Psoas muscle (tissue), 8 donors: ENCODE results near the gene DNAL4. TPM values are rescaled to one million over a fixed set of nuclear protein-coding genes. Genes with fewer than 3 reads are reported as not detected.

Experiments
- ATAC-seq, 4 donors: fragments of 200-7000 bp; cut with Tn5 transposase; one replicate each; pipeline ENCODE4 v1.9.1; 2020; ENCODE audit warnings: moderate library complexity in 3 of 4, mild to moderate bottlenecking in 2 of 4
- DNase-seq, 2 donors: peaks; one replicate each; pipeline ENCODE4 v3.0.0-alpha.2; 2020
- H3K27ac ChIP-seq: fragments of 200-600 bp; one replicate; pipeline ENCODE4 v1.8.0; 2022
- H3K27me3 ChIP-seq, 3 donors: fragments of 200-600 bp in 1 of 3; one replicate each; pipeline versions ENCODE4 v1.6.1 to v1.8.0; 2013 to 2022; ENCODE audit warnings: low read length in 2 of 3, mild to moderate bottlenecking in 2 of 3, moderate library complexity in 1 of 3; ENCODE audit not compliant: insufficient read depth in 3 of 3
- H3K36me3 ChIP-seq, 2 donors: fragments of 200-600 bp in 1 of 2; one replicate each; pipeline versions ENCODE4 v1.6.1 to v1.8.0; 2013 to 2022; ENCODE audit warnings: low read depth in 1 of 2, mild to moderate bottlenecking in 1 of 2, moderate library complexity in 1 of 2; ENCODE audit not compliant: insufficient read depth in 1 of 2
- H3K4me1 ChIP-seq: fragments of 200-600 bp; one replicate; pipeline ENCODE4 v1.8.0; 2022
- H3K4me3 ChIP-seq: fragments of 200-600 bp; one replicate; pipeline ENCODE4 v1.8.0; 2022; ENCODE audit warnings: mild to moderate bottlenecking
- H3K9me3 ChIP-seq: fragments of 200-600 bp; one replicate; pipeline ENCODE4 v1.8.0; 2022
- CTCF ChIP-seq: fragments of 200-600 bp; IDR thresholded peaks from one replicate; pipeline ENCODE4 v1.8.0; 2022; ENCODE audit warnings: antibody characterized with exemption
- WGBS, 3 donors: extraction: QIAGEN DNeasy Blood & Tissue Kit; methylation state at CpG; one replicate each; pipeline versions ENCODE4 v1.1.6 to v1.1.7; 2013; 5-methylcytosine and 5-hydroxymethylcytosine counted together
- intact Hi-C, 2 donors: fragments of 100-400 bp; cut with DNase I; formaldehyde crosslinking; loops; one replicate each; pipeline versions ENCODE4 v1.11.0 to v1.14.2; 2022
- polyA plus RNA-seq, 3 donors: library from polyadenylated mRNA; stranded (reverse); fragments of 200-250 nt; gene quantifications; one replicate each; pipeline ENCODE4 v1.2.3, GENCODE V29; 2013
- total RNA-seq, 4 donors: library from RNA; stranded (reverse); fragmentation: NEBNext Ultra II Directional in 2 of 4; extraction: Animal tissue kit (Norgen Biotek cat#: 25700) in 2 of 4; gene quantifications; one replicate each; pipeline versions ENCODE4 v1.2.1 to v1.2.4, GENCODE V29; 2021 to 2023
- donor health status: healthy with polysubstance abuse.
- donor health status: DM: no; HTN: no; CAD: no; lungs with moderate emphysema.
- donor health status: Bipolar disorder and iron deficiency.
- donor health status: healthy.
- donor health status: DM: yes; HTN: yes; CAD: no.
- donor health status: DM: no; HTN: no; CAD: no.
- donor health status: DM: no; HTN: no; CAD: no.
- donor health status: DM: yes; HTN: yes; CAD: no.

DNAL4 gene
- total and polyA plus RNA-seq, 7 donors: 3.5 to 13.9 (median 5.8) TPM

- H3K4me3 ChIP-seq: no peak overlapping the region
- no peak for DNase-seq
- peaks cover 0 to 5% of the 10 kb centered on the region in 2 donors for H3K36me3 ChIP-seq
- peaks cover 0 to 27% (median 4%) of the 10 kb centered on the region in 3 donors for H3K27me3 ChIP-seq
- TF ChIP-seq CTCF: no peak
- no peaks in the 10 kb centered on the region for H3K4me1 ChIP-seq
- 56 to 65% (median 58%) methylated on average over 4 of the region's 4 CpGs for WGBS, 3 donors
- no peak overlapping the region for H3K27ac ChIP-seq
- ATAC-seq: no peak
- intact Hi-C loops: no loop called here
- H3K9me3 ChIP-seq: no peaks in the 10 kb centered on the region
Observed at GRCh38 chr22:38795569-38795968, 1.6 kb upstream of the DNAL4 start.

- 21 to 25% (median 25%) methylated on average over 9 of the region's 9 CpGs for WGBS, 3 donors
- intact Hi-C loops: no loop called here
Observed at GRCh38 chr22:38793317-38793716, 626 bp downstream of the DNAL4 start.

GRCh38 chr22:38792833-38793232 is 1.1 kb downstream of the DNAL4 start:
- peak overlapping the region; percentile 73 for H3K27ac ChIP-seq
- WGBS, 3 donors: 67 to 75% (median 67%) methylated on average over 4 of the region's 4 CpGs

More at GRCh38 chr22:38793317-38793716, 626 bp downstream of the DNAL4 start:
- Histone ChIP-seq H3K27ac (peak overlapping the region; percentile 73), H3K9me3 (no peaks in the 10 kb centered on the region), H3K4me3 (peak overlapping the region; percentile 79), H3K27me3 (peaks cover 0 to 7% (median 2%) of the 10 kb centered on the region in 3 donors), H3K36me3 (peaks cover 0 to 12% of the 10 kb centered on the region in 2 donors), H3K4me1 (peaks cover 8% of the 10 kb centered on the region)
- no peak for TF ChIP-seq CTCF
- ATAC-seq (no peak), DNase-seq (no peak)

GRCh38 chr22:38789606-38790005 is 4.3 kb downstream of the DNAL4 start:
- H3K4me1 ChIP-seq: peaks cover 13% of the 10 kb centered on the region
- DNase-seq (no peak), ATAC-seq (no peak)
- intact Hi-C loops: no loop called here
- H3K27ac ChIP-seq: no peak overlapping the region
- no peak for TF ChIP-seq CTCF
- H3K4me3 ChIP-seq: no peak overlapping the region
- peaks cover 0 to 12% of the 10 kb centered on the region in 2 donors for H3K36me3 ChIP-seq
- no peaks in the 10 kb centered on the region for H3K27me3 ChIP-seq
- WGBS, 3 donors: 85 to 94% (median 89%) methylated on average over 4 of the region's 4 CpGs
- no peaks in the 10 kb centered on the region for H3K9me3 ChIP-seq

More at GRCh38 chr22:38792833-38793232, 1.1 kb downstream of the DNAL4 start:
- Histone ChIP-seq H3K36me3 (peaks cover 0 to 12% of the 10 kb centered on the region in 2 donors), H3K9me3 (no peaks in the 10 kb centered on the region), H3K27me3 (peaks cover 0 to 6% (median 2%) of the 10 kb centered on the region in 3 donors), H3K4me3 (peak overlapping the region; percentile 79), H3K4me1 (peaks cover 13% of the 10 kb centered on the region)
- no peak for TF ChIP-seq CTCF
- DNase-seq: no peak
- intact Hi-C loops: no loop called here
- no peak for ATAC-seq

- intact Hi-C loops: no loop called here
- no peak for ATAC-seq
- H3K4me1 ChIP-seq: peaks cover 13% of the 10 kb centered on the region
- no peak for TF ChIP-seq CTCF
- peak overlapping the region; percentile 63 for H3K27ac ChIP-seq
- no peaks in the 10 kb centered on the region for H3K9me3 ChIP-seq
- H3K27me3 ChIP-seq: no peaks in the 10 kb centered on the region
- WGBS, 3 donors: 44 to 58% (median 48%) methylated on average over 6 of the region's 6 CpGs
- no peak overlapping the region for H3K4me3 ChIP-seq
- no peak for DNase-seq
- H3K36me3 ChIP-seq: peaks cover 0 to 12% of the 10 kb centered on the region in 2 donors
Observed at GRCh38 chr22:38788846-38789245, 5.1 kb downstream of the DNAL4 start.
